ENCODE results near the gene GTF2F1. TPM values are rescaled to one million over a fixed set of nuclear protein-coding genes. Genes with fewer than 3 reads are reported as not detected.

GTF2F1 gene
- 10 to 100 TPM; 58.2 to 73.6 TPM for total RNA-seq

- TF ChIP-seq CTCF (IDR thresholded peaks at IDR 0.05) = no peak
- H3K4me1 ChIP-seq = peaks cover 8% of the 10 kb centered on the region
- H3K4me3 ChIP-seq = peak within 1 kb of the TSS; percentile 68
- no peaks in the 10 kb centered on the region for H3K27me3 ChIP-seq
- intact Hi-C loops (cut with DNase I) = no loop called here
- DNase-seq = peak; percentile 94
- peak within 1 kb of the TSS; percentile 89 to 90 for H3K9ac ChIP-seq (ENCODE audit: low read depth in 2 of 2, low read length in 2 of 2)
- peaks cover 11% of the 10 kb centered on the region for H3K36me3 ChIP-seq
- H3K27ac ChIP-seq = peak within 1 kb of the TSS; percentile 87
- no peaks in the 10 kb centered on the region for H3K9me3 ChIP-seq
Observed at GRCh38 chr19:6393074-6393982, at the start of gene GTF2F1. GTF2F1 (minus strand) TSS chr19:6393164; CDS start chr19:6392995, 169 bp downstream.

- H3K36me3 ChIP-seq = no peaks in the 10 kb centered on the region
- DNase-seq = no peak
- no peaks in the 10 kb centered on the region for H3K9me3 ChIP-seq
- H3K27me3 ChIP-seq = no peaks in the 10 kb centered on the region
- TF ChIP-seq CTCF (IDR thresholded peaks at IDR 0.05) = no peak
- H3K9ac ChIP-seq (ENCODE audit: low read depth in 2 of 2, low read length in 2 of 2) = no peak overlapping the region
- H3K4me1 ChIP-seq = no peaks in the 10 kb centered on the region
- no peak overlapping the region for H3K27ac ChIP-seq
- H3K4me3 ChIP-seq = no peak overlapping the region
- intact Hi-C loops (cut with DNase I) = no loop called here
Observed at GRCh38 chr19:6442087-6442688, 49.2 kb upstream of the GTF2F1 start.

DNA sequence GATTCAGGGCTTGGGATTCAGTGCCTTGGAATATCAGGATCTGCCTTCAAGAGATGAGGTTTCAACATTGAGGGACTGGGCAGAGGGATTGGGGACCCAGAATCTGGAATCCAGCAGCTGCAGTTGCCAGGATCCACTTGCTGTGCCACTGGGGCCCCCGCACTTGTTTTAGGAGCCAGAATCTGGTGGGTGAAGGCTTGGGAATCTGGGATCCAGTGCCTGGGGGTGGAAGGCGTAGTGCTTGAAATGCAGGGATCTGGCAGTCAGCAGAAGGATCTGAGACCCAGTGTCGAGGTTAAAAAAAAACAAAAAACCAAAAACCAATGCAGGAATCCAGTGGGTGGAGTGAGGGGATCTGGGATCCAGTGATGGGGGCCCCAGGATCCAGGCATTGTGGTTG, 47.9 kb upstream of the GTF2F1 start:
- intact Hi-C loops (cut with DNase I) = no loop called here
- no peak for DNase-seq
- H3K4me1 ChIP-seq = no peaks in the 10 kb centered on the region
- no peak for TF ChIP-seq CTCF (IDR thresholded peaks at IDR 0.05)
- H3K27me3 ChIP-seq = no peaks in the 10 kb centered on the region
- no peaks in the 10 kb centered on the region for H3K9me3 ChIP-seq
- H3K27ac ChIP-seq = no peak overlapping the region
- no peaks in the 10 kb centered on the region for H3K36me3 ChIP-seq
- H3K9ac ChIP-seq (ENCODE audit: low read depth in 2 of 2, low read length in 2 of 2) = no peak overlapping the region
- H3K4me3 ChIP-seq = no peak overlapping the region

- no peak for DNase-seq
- H3K9me3 ChIP-seq = no peaks in the 10 kb centered on the region
- intact Hi-C loops (cut with DNase I) = no loop called here
- H3K4me3 ChIP-seq = no peak overlapping the region
- H3K27me3 ChIP-seq = no peaks in the 10 kb centered on the region
- no peaks in the 10 kb centered on the region for H3K4me1 ChIP-seq
- no peak overlapping the region for H3K9ac ChIP-seq (ENCODE audit: low read depth in 2 of 2, low read length in 2 of 2)
- no peaks in the 10 kb centered on the region for H3K36me3 ChIP-seq
- TF ChIP-seq CTCF (IDR thresholded peaks at IDR 0.05) = no peak
- H3K27ac ChIP-seq = no peak overlapping the region
Observed at GRCh38 chr19:6439743-6440142, 46.8 kb upstream of the GTF2F1 start.

DNA sequence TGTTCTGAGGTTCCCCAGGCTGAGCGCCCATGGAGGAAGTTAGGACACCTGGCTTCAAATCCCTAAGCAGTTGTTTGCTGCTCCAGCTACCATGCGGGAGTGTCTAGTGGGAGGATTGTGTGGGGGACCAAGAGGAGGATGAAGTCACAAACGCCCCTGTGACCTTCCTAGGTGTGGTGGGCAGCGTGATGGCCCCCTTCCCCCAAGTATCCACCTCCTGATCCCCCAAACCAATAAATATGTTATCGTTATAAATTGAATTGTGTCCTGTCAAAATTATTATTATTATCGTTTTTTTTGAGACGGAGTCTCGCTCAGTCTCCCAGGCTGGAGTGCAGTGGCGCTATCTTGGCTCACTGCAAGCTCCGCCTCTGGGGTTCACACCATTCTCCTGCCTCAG, 40.7 kb upstream of the GTF2F1 start, which contains the start of gene SLC25A41:
Gene SLC25A41, minus strand, starts transcription at position 101 of the 400 bp plus-strand sequence. Its CDS starts 70 bp downstream, at position 31.
- Histone ChIP-seq H3K27ac (no peak within 1 kb of the TSS), H3K36me3 (no peaks in the 10 kb centered on the region), H3K27me3 (no peaks in the 10 kb centered on the region), H3K9me3 (no peaks in the 10 kb centered on the region), H3K4me3 (no peak within 1 kb of the TSS), H3K4me1 (no peaks in the 10 kb centered on the region), H3K9ac (ENCODE audit: low read depth in 2 of 2, low read length in 2 of 2) (no peak within 1 kb of the TSS)
- no peak for DNase-seq
- no peak for TF ChIP-seq CTCF (IDR thresholded peaks at IDR 0.05)
- intact Hi-C loops (cut with DNase I) = no loop called here

All from colonic mucosa (tissue), 4 donors.